Fibroblast of the aortic adventitia (primary cell): ENCODE results near the gene TK2. TPM values are rescaled to one million over a fixed set of nuclear protein-coding genes. Genes with fewer than 3 reads are reported as not detected.
"Not testable (repeated sequence)": the region's sequence is repeated elsewhere in the genome, so short reads cannot be mapped to it uniquely, and the experiment has no call there.

Source experiments
- DNase-seq: peaks from one replicate; pipeline ENCODE4 v3.0.0-alpha.2; 2010; ENCODE audit warnings: low read depth
- H3K4me3 ChIP-seq: 2 replicates; pipeline ENCODE4 v1.5.1; 2011; ENCODE audit warnings: low read depth, mild to moderate bottlenecking, control low read depth, low read length, moderate library complexity
- CTCF ChIP-seq: IDR thresholded peaks from 2 replicates; pipeline ENCODE4 v1.5.1; 2011; ENCODE audit warnings: mild to moderate bottlenecking, low read length, control low read depth, inconsistent platforms; ENCODE audit not compliant: insufficient read depth
- total RNA-seq: library from RNA; depleted of rRNA; stranded (reverse); fragments of >200 nt; gene quantifications from 2 replicates; pipeline ENCODE4 v1.2.3, GENCODE V29; 2012; ENCODE audit warnings: low replicate concordance

TK2 gene
- total RNA-seq, 1 donor, result 58.8 TPM

DNA sequence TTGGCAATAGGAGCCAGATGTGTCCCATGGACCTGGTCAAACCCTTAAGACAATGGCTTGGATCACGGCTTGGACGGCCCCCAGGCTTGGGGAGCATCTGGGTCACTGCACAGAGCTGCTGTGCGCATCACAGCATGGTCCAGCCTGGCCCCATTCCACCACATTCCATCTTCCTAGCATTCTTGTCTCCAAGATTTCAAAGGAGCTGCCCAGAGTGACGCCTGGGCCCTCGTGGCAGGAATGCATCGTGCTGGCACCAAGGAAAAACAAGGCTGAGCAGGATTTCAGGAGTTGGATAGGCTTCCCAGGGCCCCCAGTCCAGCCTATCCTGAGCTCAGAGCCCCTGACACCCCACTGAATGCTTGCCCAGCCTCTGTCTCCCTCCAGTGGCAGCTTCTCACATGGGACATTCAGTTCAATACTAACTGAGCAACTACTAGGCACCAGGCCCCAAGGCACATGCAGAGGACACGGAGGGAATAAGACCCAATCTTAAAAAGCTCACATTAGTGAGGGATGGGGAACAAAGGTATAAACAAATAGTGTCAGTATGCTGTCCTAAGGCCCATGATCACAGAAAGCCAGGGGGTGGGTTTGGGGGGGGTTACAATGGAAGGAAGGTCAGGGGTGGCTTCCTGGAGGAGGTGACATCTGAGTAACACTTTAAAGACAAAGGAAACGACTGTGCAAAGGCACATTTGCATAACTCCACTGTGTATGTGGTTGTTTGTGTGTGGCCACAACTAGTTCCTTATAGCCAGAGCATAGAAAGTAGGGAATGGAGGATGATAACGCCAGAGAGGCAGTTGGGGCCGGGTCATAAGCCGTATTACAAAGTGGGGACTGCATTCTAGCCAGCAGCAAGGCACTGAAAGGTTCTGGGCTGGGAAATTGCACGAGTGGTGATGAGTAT lies 34.1 kb downstream of the TK2 start:
- H3K4me3 ChIP-seq, result no peak overlapping the region
- TF ChIP-seq CTCF, result peak; percentile 56
- DNase-seq, result peak; percentile 77

DNA sequence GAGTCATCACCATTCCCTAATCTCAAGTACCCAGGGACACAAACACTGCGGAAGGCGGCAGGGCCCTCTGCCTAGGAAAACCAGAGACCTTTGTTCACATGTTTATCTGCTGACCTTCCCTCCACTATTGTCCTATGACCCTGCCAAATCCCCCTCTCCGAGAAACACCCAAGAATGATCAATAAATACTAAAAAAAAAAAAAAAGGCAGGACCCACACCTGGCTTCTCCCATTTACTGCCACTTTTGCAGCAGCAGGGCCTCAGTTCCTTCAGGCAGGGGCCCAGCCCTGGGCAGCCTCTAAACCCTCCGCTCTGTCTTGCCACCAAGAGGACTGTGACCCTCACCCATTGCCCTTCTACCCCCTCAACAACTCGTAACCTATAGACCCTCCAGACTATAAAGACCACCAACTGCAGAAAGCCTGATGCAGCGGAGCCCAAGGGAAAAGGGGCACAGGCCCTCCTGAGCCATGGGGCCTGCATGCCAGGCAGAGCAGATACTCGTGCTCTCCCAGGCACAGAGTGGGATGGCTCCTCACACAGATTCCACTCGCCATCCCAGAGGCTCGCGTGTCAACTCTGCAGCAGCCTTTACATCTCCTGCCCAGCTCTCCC lies 34.8 kb downstream of the TK2 start:
- H3K4me3 ChIP-seq, DNase-seq: not testable (repeated sequence)

DNA sequence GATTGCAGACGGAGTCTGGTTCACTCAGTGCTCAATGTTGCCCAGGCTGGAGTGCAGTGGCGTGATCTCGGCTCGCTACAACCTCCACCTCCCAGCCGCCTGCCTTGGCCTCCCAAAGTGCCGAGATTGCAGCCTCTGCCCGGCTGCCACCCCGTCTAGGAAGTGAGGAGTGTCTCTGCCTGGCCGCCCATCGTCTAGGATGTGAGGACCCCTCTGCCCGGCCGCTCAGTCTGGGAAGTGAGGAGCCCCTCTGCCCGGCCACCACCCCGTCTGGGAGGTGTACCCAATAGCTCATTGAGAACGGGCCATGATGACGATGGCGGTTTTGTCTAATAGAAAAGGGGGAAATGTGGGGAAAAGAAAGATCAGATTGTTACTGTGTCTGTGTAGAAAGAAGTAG lies 35.5 kb downstream of the TK2 start:
- DNase-seq, H3K4me3 ChIP-seq: not testable (repeated sequence)

GRCh38 chr16:66513111-66513723 lies 36.7 kb downstream of the TK2 start:
- DNase-seq, result no peak
- no peak overlapping the region for H3K4me3 ChIP-seq
- TF ChIP-seq CTCF, result no peak

- no peak for TF ChIP-seq CTCF
- peak; percentile 41 for DNase-seq
- no peak overlapping the region for H3K4me3 ChIP-seq
Observed at GRCh38 chr16:66512272-66513110, 37.4 kb downstream of the TK2 start.

- peak; percentile 13 for TF ChIP-seq CTCF
- peak; percentile 82 for DNase-seq
- H3K4me3 ChIP-seq, result no peak overlapping the region
Observed at GRCh38 chr16:66511602-66512271, 38.2 kb downstream of the TK2 start.
